ENCODE results near the gene DHX34.
"Not testable (repeated sequence)": the region's sequence is repeated elsewhere in the genome, so short reads cannot be mapped to it uniquely, and the experiment has no call there.

The DHX34 gene

GRCh38 chr19:47362321-47362720 is 13.2 kb downstream of the DHX34 start:
- Histone ChIP-seq H4K20me1 (ENCODE audit: insufficient read depth, low read length) (no peaks in the 10 kb centered on the region), H3K27ac (ENCODE audit: low read length) (no peak overlapping the region), H3K36me3 (replicated peaks; ENCODE audit: insufficient read depth, low read length) (0 out of 2 replicates have a peak, but pooled peaks cover under 1% of the 10 kb centered on the region), H3K9me2 (replicated peaks; ENCODE audit: insufficient read depth, low read length) (no peaks in the 10 kb centered on the region), H3K9ac (ENCODE audit: low read length) (no peak overlapping the region), H2AFZ (ENCODE audit: low read length) (no peak overlapping the region), H3K27me3 (replicated peaks; ENCODE audit: insufficient read depth, low read length) (no peaks in the 10 kb centered on the region), H3K79me2 (ENCODE audit: low read length) (no peaks in the 10 kb centered on the region), H3K4me2 (ENCODE audit: low read depth, low read length) (no peak overlapping the region), H3K9me3 (replicated peaks; ENCODE audit: insufficient read depth, low read length) (no peaks in the 10 kb centered on the region), H3K4me3 (ENCODE audit: low read length) (no peak overlapping the region), H3F3A (ENCODE audit: insufficient read depth, low read length) (no peaks in the 10 kb centered on the region), H3K4me1 (ENCODE audit: low read length) (no peaks in the 10 kb centered on the region)
- no peak for DNase-seq
- TF ChIP-seq CTCF (IDR thresholded peaks at IDR 0.05; ENCODE audit: low read length) (no peak), EZH2phosphoT487 (IDR thresholded peaks at IDR 0.05; ENCODE audit: low read length) (no peak), EZH2 (optimal IDR thresholded peaks at IDR 0.05; ENCODE audit: low read depth, low read length) (no peak)

GRCh38 chr19:47363758-47364531 is 14.8 kb downstream of the DHX34 start:
- H4K20me1 ChIP-seq (ENCODE audit: insufficient read depth, low read length): no peaks in the 10 kb centered on the region
- H3F3A ChIP-seq (ENCODE audit: insufficient read depth, low read length): no peaks in the 10 kb centered on the region
- DNase-seq: no peak
- no peaks in the 10 kb centered on the region for H3K27me3 ChIP-seq (replicated peaks; ENCODE audit: insufficient read depth, low read length)
- H3K4me3 ChIP-seq (ENCODE audit: low read length): no peak overlapping the region
- no peaks in the 10 kb centered on the region for H3K4me1 ChIP-seq (ENCODE audit: low read length)
- H3K27ac ChIP-seq (ENCODE audit: low read length): no peak overlapping the region
- TF ChIP-seq CTCF (IDR thresholded peaks at IDR 0.05; ENCODE audit: low read length): no peak
- no peak for TF ChIP-seq EZH2 (optimal IDR thresholded peaks at IDR 0.05; ENCODE audit: low read depth, low read length)
- TF ChIP-seq EZH2phosphoT487 (IDR thresholded peaks at IDR 0.05; ENCODE audit: low read length): no peak
- H3K36me3 ChIP-seq (replicated peaks; ENCODE audit: insufficient read depth, low read length): no peaks in the 10 kb centered on the region
- H3K79me2 ChIP-seq (ENCODE audit: low read length): no peaks in the 10 kb centered on the region
- no peaks in the 10 kb centered on the region for H3K9me3 ChIP-seq (replicated peaks; ENCODE audit: insufficient read depth, low read length)
- no peak overlapping the region for H3K9ac ChIP-seq (ENCODE audit: low read length)
- no peaks in the 10 kb centered on the region for H3K9me2 ChIP-seq (replicated peaks; ENCODE audit: insufficient read depth, low read length)
- H2AFZ ChIP-seq (ENCODE audit: low read length): no peak overlapping the region
- H3K4me2 ChIP-seq (ENCODE audit: low read depth, low read length): no peak overlapping the region

GRCh38 chr19:47365455-47365854 is 16.3 kb downstream of the DHX34 start:
- not testable (repeated sequence) for H3K79me2 ChIP-seq (ENCODE audit: low read length); H3K9ac ChIP-seq (ENCODE audit: low read length); H3K9me2 ChIP-seq (replicated peaks; ENCODE audit: insufficient read depth, low read length); H3K4me1 ChIP-seq (ENCODE audit: low read length); H3K4me3 ChIP-seq (ENCODE audit: low read length); DNase-seq; H3K4me2 ChIP-seq (ENCODE audit: low read depth, low read length); H4K20me1 ChIP-seq (ENCODE audit: insufficient read depth, low read length); H3K9me3 ChIP-seq (replicated peaks; ENCODE audit: insufficient read depth, low read length); H3K27ac ChIP-seq (ENCODE audit: low read length); H3K36me3 ChIP-seq (replicated peaks; ENCODE audit: insufficient read depth, low read length); H3K27me3 ChIP-seq (replicated peaks; ENCODE audit: insufficient read depth, low read length); H2AFZ ChIP-seq (ENCODE audit: low read length); H3F3A ChIP-seq (ENCODE audit: insufficient read depth, low read length)

DNA sequence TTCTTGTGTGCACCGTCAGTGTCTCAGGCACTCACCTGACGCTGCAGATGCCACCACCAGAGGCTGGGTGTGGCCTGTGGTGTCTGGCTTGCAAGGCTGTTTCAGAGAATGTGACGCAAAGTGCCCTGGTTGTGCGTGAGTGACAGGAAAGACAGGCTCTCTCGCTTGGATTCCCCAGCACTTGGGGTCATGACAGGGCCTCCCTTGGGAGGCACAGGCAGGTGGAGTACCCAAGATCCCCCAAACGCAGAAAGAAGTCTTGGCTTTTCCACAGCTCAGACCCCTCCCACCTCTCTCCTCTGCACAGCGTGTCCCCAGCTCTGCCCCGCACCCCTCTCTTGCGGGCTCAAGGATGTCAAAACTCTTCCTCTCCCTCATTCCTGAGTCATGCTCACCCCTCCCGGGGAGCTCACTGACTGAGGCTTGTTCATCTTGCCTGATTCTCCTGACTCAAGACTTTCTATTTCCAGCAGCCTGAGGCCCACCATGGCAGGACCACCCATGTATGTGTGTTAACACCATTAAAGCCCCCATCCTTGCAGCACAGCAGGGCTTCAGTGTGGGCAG is 21.0 kb downstream of the DHX34 start:
- Histone ChIP-seq H3K27ac (ENCODE audit: low read length) (no peak overlapping the region), H3K9ac (ENCODE audit: low read length) (no peak overlapping the region)
- no peak for DNase-seq

More for the DNA sequence above, 21.0 kb downstream of the DHX34 start:
- Histone ChIP-seq H2AFZ (ENCODE audit: low read length) (no peak overlapping the region), H3K9me2 (replicated peaks; ENCODE audit: insufficient read depth, low read length) (no peaks in the 10 kb centered on the region), H3K27me3 (replicated peaks; ENCODE audit: insufficient read depth, low read length) (no peaks in the 10 kb centered on the region), H3K9me3 (replicated peaks; ENCODE audit: insufficient read depth, low read length) (no peaks in the 10 kb centered on the region), H3K79me2 (ENCODE audit: low read length) (no peaks in the 10 kb centered on the region), H3K4me2 (ENCODE audit: low read depth, low read length) (no peak overlapping the region), H3K4me1 (ENCODE audit: low read length) (no peaks in the 10 kb centered on the region), H3K4me3 (ENCODE audit: low read length) (no peak overlapping the region), H3K36me3 (replicated peaks; ENCODE audit: insufficient read depth, low read length) (no peaks in the 10 kb centered on the region), H3F3A (ENCODE audit: insufficient read depth, low read length) (no peaks in the 10 kb centered on the region), H4K20me1 (ENCODE audit: insufficient read depth, low read length) (no peaks in the 10 kb centered on the region)
- TF ChIP-seq EZH2 (optimal IDR thresholded peaks at IDR 0.05; ENCODE audit: low read depth, low read length) (no peak), EZH2phosphoT487 (IDR thresholded peaks at IDR 0.05; ENCODE audit: low read length) (no peak), CTCF (IDR thresholded peaks at IDR 0.05; ENCODE audit: low read length) (no peak)

All from MM.1S (cell line).